SK-N-SH treated with all-trans-retinoic acid at 6 μM for 48 hours (cell line): ENCODE results near the gene CACNA1A.
A peak's percentile ranks its signal among the peaks of the same experiment; 100 is the strongest.

Experiments
- ATAC-seq: fragments of 200-7000 bp; cut with Tn5 transposase; 3 replicates; pipeline ENCODE4 v1.9.1; 2020; ENCODE audit warnings: mild to moderate bottlenecking, moderate library complexity
- ARNTL ChIP-seq: fragments of 450-650 bp; formaldehyde crosslinking; IDR thresholded peaks from 2 replicates; pipeline ENCODE4 v1.5.0; 2020; ENCODE audit warnings: low read depth, mild to moderate bottlenecking, moderate library complexity, borderline replicate concordance
- BACH2 ChIP-seq: fragments of 250-450 bp; sonication (Bioruptor Pico); IDR thresholded peaks from 2 replicates; pipeline ENCODE4 v1.9.0; 2021; ENCODE audit warnings: mild to moderate bottlenecking, borderline replicate concordance
- CREB5 ChIP-seq: fragments of 250-450 bp; sonication (Bioruptor Pico); IDR thresholded peaks from 2 replicates; pipeline ENCODE4 v1.5.1; 2020; ENCODE audit warnings: low read depth, mild to moderate bottlenecking, moderate library complexity
- CSDC2 ChIP-seq: fragments of 250-450 bp; sonication (Bioruptor Pico); IDR thresholded peaks from 2 replicates; pipeline ENCODE4 v1.5.0; 2020; ENCODE audit warnings: mild to moderate bottlenecking, moderate library complexity
- ESRRG ChIP-seq: fragments of 250-450 bp; sonication (Bioruptor Pico); IDR thresholded peaks from 2 replicates; pipeline ENCODE4 v1.6.1; 2021; ENCODE audit warnings: mild to moderate bottlenecking
- GLIS3 ChIP-seq: fragments of 250-450 bp; sonication (Bioruptor Pico); IDR thresholded peaks from 2 replicates; pipeline ENCODE4 v1.5.0; 2020; ENCODE audit warnings: mild to moderate bottlenecking, moderate library complexity
- ISL1 ChIP-seq: fragments of 250-450 bp; sonication (Bioruptor Pico); IDR thresholded peaks from 2 replicates; pipeline ENCODE4 v2.1.2; 2022; ENCODE audit warnings: mild to moderate bottlenecking, moderate library complexity
- OSR1 ChIP-seq: fragments of 250-450 bp; sonication (Bioruptor Pico); IDR thresholded peaks from 2 replicates; pipeline ENCODE4 v1.8.0; 2022; ENCODE audit warnings: moderate library complexity, mild to moderate bottlenecking, inconsistent platforms
- PATZ1 ChIP-seq: fragments of 250-450 bp; sonication (Bioruptor Pico); IDR thresholded peaks from 2 replicates; pipeline ENCODE4 v1.8.0; 2020; ENCODE audit warnings: mild to moderate bottlenecking, moderate library complexity, borderline replicate concordance
- POU6F1 ChIP-seq: fragments of 250-450 bp; sonication (Bioruptor Pico); IDR thresholded peaks from 2 replicates; pipeline ENCODE4 v1.8.0; 2021; ENCODE audit warnings: low read depth, mild to moderate bottlenecking, moderate library complexity, borderline replicate concordance
- PPARA ChIP-seq: fragments of 250-450 bp; sonication (Bioruptor Pico); IDR thresholded peaks from 2 replicates; pipeline ENCODE4 v1.5.0; 2020; ENCODE audit warnings: mild to moderate bottlenecking, borderline replicate concordance
- RARB ChIP-seq: fragments of 250-450 bp; sonication (Bioruptor Pico); IDR thresholded peaks from 2 replicates; pipeline ENCODE4 v1.8.0; 2021; ENCODE audit warnings: mild to moderate bottlenecking, moderate library complexity
- SNAI2 ChIP-seq: fragments of 250-450 bp; sonication (Bioruptor Pico); IDR thresholded peaks from 2 replicates; pipeline ENCODE4 v1.5.0; 2020; ENCODE audit warnings: mild to moderate bottlenecking, moderate library complexity
- TCF4 ChIP-seq: fragments of 250-450 bp; sonication (Bioruptor Pico); IDR thresholded peaks from 2 replicates; pipeline ENCODE4 v1.8.0; 2021; ENCODE audit warnings: mild to moderate bottlenecking, moderate library complexity, borderline replicate concordance
- TOX ChIP-seq: fragments of 250-450 bp; sonication (Bioruptor Pico); IDR thresholded peaks from 2 replicates; pipeline ENCODE4 v1.8.0; 2021; ENCODE audit warnings: mild to moderate bottlenecking, moderate library complexity, borderline replicate concordance
- TSHZ2 ChIP-seq: fragments of 250-450 bp; sonication (Bioruptor Pico); IDR thresholded peaks from 2 replicates; pipeline ENCODE4 v1.5.0; 2020; ENCODE audit warnings: mild to moderate bottlenecking, moderate library complexity
- ZC3H10 ChIP-seq: fragments of 250-450 bp; sonication (Bioruptor Pico); IDR thresholded peaks from 2 replicates; pipeline ENCODE4 v1.5.1; 2021; ENCODE audit warnings: mild to moderate bottlenecking, moderate library complexity
- ZFP3 ChIP-seq: fragments of 250-450 bp; sonication (Bioruptor Pico); IDR thresholded peaks from 2 replicates; pipeline ENCODE4 v1.5.0; 2020; ENCODE audit warnings: mild to moderate bottlenecking, moderate library complexity
- ZFP30 ChIP-seq: fragments of 450-650 bp; formaldehyde crosslinking; IDR thresholded peaks from 2 replicates; pipeline ENCODE4 v1.5.0; 2022; ENCODE audit warnings: mild to moderate bottlenecking, moderate library complexity
- ZNF565 ChIP-seq: fragments of 450-650 bp; formaldehyde crosslinking; conservative IDR thresholded peaks from 2 replicates; pipeline ENCODE4 v1.5.0; 2020; ENCODE audit warnings: low read depth, mild to moderate bottlenecking, moderate library complexity
- ZNF70 ChIP-seq: fragments of 450-650 bp; formaldehyde crosslinking; IDR thresholded peaks from 2 replicates; pipeline ENCODE4 v1.5.0; 2020; ENCODE audit warnings: mild to moderate bottlenecking, moderate library complexity
- ZNF8 ChIP-seq: fragments of 450-650 bp; formaldehyde crosslinking; IDR thresholded peaks from 2 replicates; pipeline ENCODE4 v1.5.0; 2020; ENCODE audit warnings: mild to moderate bottlenecking, moderate library complexity

The CACNA1A gene

GRCh38 chr19:13303381-13304129, 202.7 kb downstream of the CACNA1A start (continued):
- TF ChIP-seq CREB5: no peak
- TF ChIP-seq OSR1 (CRISPR knock-in tag): no peak
- TF ChIP-seq ZNF565 (CRISPR knock-in tag): no peak
- no peak for TF ChIP-seq ISL1
- TF ChIP-seq TCF4 (CRISPR knock-in tag): no peak
- TF ChIP-seq ZC3H10 (CRISPR knock-in tag): no peak

GRCh38 chr19:13302526-13303270, 203.6 kb downstream of the CACNA1A start:
- TF ChIP-seq SNAI2 (CRISPR knock-in tag): no peak
- no peak for TF ChIP-seq ESRRG (CRISPR knock-in tag)
- no peak for TF ChIP-seq ZNF8 (CRISPR knock-in tag)
- TF ChIP-seq RARB (CRISPR knock-in tag): no peak
- no peak for TF ChIP-seq PPARA (CRISPR knock-in tag)
- no peak for TF ChIP-seq ZFP3 (CRISPR knock-in tag)
- TF ChIP-seq ZFP30 (CRISPR knock-in tag): no peak
- no peak for TF ChIP-seq ZC3H10 (CRISPR knock-in tag)
- no peak for TF ChIP-seq ARNTL
- TF ChIP-seq CREB5: no peak
- no peak for TF ChIP-seq POU6F1 (CRISPR knock-in tag)
- TF ChIP-seq CSDC2 (CRISPR knock-in tag): no peak
- TF ChIP-seq OSR1 (CRISPR knock-in tag): no peak
- no peak for TF ChIP-seq TOX (CRISPR knock-in tag)
- TF ChIP-seq BACH2 (CRISPR knock-in tag): no peak
- no peak for TF ChIP-seq ZNF565 (CRISPR knock-in tag)
- no peak for TF ChIP-seq ZNF70
- TF ChIP-seq GLIS3: no peak
- ATAC-seq: peak; percentile 59

- ATAC-seq: no peak
- TF ChIP-seq POU6F1 (CRISPR knock-in tag): no peak
- TF ChIP-seq CSDC2 (CRISPR knock-in tag): no peak
- no peak for TF ChIP-seq RARB (CRISPR knock-in tag)
Measured at GRCh38 chr19:13301627-13302334, 204.5 kb downstream of the CACNA1A start.

- ATAC-seq: no peak
- no peak for TF ChIP-seq ZNF565 (CRISPR knock-in tag)
- no peak for TF ChIP-seq RARB (CRISPR knock-in tag)
- no peak for TF ChIP-seq SNAI2 (CRISPR knock-in tag)
- TF ChIP-seq BACH2 (CRISPR knock-in tag): no peak
- no peak for TF ChIP-seq ZFP30 (CRISPR knock-in tag)
- TF ChIP-seq ZNF70: no peak
- TF ChIP-seq CSDC2 (CRISPR knock-in tag): no peak
- TF ChIP-seq ZC3H10 (CRISPR knock-in tag): no peak
- no peak for TF ChIP-seq ESRRG (CRISPR knock-in tag)
- TF ChIP-seq ARNTL: no peak
- TF ChIP-seq ISL1: no peak
- TF ChIP-seq TOX (CRISPR knock-in tag): no peak
- TF ChIP-seq PATZ1 (CRISPR knock-in tag): no peak
- TF ChIP-seq TSHZ2 (CRISPR knock-in tag): no peak
Measured at GRCh38 chr19:13300421-13301030, 205.8 kb downstream of the CACNA1A start.
